GM21529 (cell line): ENCODE results near the gene CHGA.

ENCODE experiments used
- ATAC-seq: cut with Tn5 transposase; IDR thresholded peaks from one replicate; pipeline ENCODE4 v1.9.1; 2021; ENCODE audit not compliant: unreplicated experiment

CHGA gene

DNA sequence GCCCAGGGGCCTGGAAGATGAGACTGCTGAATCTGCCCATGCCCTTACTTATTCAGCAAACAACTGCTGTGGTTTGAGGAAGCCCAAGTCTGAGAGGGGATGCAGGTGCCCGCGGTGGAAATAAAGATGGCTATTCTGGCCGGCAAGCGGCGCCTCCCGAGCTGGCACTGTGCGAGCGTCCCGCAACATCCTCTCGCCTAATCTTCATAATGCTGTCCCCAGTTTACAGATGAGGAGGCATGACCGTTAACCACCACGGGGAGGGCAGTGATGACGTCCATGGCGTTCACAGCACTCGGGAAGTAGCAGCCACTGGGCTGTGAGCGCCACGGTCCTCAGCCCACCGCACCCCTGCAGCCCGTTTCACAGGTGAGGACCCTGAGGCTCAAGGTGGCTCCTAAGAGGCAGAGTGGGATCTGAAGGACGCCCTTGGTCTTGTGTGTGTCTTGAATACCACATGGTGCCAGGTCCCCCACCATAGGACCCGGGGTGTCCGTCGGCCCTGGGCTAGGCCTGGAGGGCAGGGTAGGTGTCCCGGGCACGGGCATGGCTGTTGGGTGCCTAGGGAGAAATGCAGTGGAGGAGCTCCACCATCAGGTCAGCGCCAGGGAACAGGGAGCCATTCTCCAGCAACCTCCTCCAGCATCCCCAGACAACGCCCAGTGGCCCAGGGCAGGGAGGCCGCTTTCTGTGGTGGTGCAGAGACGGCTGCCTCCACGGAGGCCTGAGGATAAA is 20.2 kb downstream of the CHGA start:
- ATAC-seq = no peak

DNA sequence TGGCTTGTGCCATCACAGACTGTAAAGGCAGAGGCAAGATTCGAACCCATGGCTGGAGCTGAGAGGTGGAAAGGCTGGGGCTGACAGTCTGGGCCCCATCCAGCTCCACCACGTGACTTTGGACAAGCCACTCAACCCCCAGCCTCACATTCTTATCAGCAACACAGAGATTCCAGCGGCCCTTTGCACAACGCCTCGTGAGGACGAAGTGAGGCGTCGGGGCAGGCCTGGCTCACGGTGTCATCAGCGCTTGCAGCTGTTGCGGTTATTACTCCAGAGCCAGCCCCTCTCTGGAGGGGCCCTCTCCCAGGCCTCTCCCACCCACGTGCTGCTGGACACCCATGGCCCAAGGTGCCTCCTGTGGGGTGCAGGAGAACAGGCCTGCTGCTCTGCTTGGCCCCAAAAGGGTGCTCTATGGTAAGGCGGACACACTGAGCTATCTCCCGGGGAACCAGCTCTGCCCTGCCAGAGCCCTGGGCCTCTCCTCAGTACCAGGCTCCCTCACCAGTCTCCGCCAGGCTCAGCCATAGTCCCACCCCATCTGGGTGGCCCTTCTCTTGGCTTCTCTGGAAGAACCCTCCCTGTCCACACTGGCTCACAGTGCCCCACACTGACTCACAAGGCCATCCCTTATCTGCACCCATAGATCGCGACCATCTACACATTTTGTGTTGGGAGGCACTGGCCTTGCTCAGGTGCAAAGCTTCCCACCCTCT is 21.1 kb downstream of the CHGA start:
- ATAC-seq = no peak

DNA sequence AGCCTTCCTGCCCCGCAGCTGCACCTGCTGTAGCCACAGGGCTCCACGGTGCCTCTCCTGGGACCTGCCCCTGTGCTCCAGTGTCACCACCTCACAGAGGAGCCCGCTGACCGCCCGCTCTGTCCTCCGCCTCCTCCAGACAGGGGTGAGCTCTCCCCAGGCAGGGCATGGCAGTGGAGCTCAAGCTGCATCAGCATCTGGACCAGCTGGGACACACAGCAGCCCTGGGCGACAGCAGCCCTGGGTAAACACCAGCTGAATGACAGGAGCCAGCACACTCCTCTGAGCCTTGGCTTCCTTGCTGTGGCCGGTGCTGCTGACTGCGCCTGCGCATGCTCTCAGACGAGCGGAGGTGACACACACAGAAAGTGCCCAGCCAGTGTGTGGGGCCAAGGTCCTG is 22.0 kb downstream of the CHGA start:
- no peak for ATAC-seq

DNA sequence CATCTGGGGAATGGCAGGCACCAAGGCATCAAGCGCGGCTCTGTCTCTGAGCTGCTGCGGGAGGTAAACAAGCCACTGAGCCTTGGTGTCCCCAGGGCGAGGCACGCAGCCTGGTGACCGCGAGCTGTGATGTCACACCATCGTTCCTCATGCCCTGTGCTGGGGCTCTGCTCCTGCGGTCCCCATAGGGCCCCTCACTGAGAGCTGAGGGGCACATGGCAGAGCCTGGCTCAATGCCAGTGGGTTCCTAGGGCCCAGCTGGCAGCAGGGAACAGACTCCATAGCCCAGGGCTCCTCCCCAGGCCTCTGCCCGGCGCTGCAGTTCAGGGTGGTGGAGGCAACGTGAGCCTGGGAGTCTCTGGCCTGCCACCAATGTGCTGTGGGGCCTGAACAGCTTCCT is 22.6 kb downstream of the CHGA start:
- ATAC-seq = no peak

DNA sequence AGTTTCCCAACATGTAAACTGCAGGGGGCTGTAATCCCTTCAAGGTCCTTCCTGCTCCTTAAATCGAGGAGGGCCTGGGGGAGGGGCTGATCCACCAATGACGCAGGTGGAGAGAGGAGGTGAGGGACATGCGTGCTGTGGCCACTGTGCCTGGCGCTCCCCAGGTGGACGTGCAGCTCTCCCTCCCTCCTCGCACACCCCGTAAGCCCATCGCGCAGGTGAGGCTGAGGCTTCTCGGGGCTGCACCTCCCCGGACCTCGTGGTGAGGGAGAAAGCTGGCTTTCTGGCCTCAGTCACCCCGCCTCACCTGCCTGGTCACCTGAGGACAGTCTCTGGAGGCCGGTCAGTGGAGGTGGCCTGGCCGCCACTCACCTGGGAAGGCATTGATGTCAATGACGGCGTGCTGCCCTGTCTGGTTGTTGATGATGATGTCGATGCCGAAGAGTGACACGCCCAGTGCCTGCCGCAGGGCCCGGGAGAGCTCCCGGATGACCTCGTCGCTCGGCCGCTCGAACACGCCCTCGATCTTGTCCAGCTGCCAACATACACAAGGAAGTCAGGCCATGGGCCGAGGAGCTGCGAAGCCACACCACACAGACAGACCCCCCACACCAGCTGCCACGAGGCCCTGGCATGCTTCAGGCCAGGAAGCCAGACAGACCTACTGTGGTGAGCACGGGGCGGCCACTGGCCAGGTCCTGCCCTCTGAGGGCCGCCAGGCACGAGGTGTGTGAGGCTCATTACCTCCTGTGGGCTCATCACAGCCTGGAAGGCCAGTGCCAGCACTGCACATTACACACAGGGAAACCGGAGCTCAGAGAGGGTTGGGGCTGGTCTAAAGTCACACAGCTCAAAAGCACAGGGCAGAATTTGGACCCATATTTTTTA is 23.3 kb downstream of the CHGA start:
- ATAC-seq = no peak

DNA sequence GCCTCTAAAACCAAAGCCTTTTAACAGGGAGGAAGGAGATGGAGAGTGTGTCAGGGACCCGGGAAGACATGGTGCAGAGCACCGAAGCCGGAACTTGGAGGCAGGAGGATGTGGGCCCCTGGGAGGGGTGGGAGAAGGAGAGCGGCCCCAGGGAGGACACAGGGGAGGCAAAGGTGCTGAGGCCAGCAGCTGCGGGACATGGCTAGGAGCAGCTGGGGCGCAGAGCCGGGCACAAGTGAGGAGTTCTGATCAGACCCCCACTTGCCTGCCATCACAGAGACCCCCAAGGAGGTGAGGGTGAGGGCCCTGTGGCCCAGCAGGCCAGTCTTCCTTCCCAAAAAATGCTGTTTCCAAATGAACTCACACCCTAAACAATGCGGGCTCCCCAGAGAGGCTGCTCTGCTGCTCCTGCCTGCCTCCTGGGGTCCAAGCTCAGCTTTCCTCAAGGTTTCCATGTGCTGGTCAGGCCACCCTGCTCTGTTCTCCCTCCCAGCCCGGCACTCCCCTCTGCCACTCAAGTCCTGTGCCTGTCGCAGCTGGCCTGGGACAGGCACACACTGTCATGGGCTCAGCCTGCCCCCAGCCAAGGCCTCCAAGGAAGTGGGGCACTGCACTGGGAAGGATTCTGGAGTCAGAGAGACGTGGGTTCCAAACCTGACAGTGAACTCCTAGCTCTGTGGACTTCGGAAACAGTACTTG is 24.0 kb downstream of the CHGA start:
- ATAC-seq = no peak

DNA sequence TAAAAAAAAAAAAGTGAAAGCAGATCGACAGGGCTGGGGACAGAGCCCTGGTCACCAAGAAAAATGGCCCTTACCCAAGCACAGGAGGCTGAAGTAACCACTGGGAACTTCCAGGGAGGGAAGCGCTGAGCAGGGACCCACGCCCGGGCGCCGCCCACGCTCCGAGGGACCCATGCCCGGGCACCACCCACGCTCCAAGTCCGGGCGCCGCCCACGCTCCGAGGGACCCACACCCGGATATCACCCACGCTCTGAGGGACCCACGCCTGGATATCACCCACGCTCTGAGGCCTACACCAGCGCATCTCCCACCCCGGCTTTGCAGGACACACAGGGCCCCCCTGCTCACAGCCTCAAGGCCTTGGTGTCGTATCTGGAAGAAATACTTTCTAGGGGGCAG is 25.7 kb downstream of the CHGA start:
- no peak for ATAC-seq

DNA sequence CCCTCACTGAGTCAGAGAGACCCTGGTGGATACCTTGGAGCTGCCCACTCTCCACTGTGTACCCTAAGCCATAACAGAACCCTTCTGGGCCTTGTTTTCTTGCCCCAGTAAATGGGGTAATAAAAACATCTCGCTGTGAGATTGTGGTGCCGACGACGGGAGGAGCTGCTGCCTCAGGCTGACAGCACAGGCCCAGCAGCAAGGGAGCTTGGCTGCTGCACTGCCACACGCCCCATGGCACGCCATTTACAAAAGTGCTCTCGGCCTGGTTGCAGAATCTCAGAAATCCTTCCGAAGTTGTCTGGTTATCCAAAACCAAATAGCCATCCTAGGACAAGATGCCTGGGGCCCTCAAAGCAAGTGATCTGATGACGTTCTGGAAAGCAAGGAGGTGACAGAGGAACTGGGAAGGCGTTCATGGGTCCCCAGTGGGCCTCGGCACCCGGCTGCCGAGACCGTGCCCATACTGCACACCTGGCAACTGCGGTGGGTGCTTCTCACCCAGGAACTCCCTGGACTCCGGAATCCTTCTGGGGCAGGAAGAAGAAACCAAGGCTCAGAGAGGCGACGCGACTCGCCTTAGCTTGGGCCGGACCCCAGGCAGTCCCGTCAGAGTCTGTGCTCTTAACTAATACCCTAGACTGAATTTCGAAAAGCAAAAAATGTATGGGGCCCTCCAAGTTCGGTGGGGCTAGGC is 26.7 kb downstream of the CHGA start:
- no peak for ATAC-seq

DNA sequence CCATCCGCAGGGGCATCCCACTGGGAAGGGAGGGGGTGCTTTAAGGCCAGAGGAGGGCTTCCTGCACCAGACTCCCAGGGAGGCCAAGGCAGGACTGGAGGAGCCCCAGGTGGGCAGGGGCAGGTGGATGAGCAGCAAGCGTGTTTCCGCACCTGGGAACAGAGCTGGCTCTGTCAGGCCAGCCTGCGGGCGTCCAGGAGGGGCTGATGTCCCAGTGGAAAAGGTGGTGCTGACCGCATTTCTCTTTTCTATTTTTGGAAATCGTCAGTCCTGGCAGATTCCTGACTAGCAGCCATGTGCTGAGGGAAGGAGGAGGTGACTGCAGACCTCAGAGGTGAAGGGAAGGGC is 27.2 kb downstream of the CHGA start:
- no peak for ATAC-seq

DNA sequence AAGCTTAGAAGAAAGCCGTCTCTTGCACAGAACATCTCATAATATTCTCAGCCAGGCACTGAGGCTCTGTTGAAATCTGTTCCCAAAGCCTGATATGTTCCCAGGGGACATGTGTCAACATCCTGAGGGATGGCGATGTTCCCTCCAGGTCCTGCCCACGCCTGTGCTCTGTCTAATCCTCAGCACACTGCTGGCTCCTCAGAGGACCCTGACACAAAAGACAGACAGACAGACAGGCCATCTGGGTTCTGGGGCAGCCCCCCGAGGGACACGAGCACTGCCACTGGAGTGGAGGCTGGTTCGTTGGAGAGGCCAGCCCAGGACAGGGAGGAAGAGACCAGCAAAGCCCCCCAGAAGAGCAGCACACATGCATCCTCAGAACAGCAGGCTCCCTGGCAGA is 27.8 kb downstream of the CHGA start:
- ATAC-seq = no peak

DNA sequence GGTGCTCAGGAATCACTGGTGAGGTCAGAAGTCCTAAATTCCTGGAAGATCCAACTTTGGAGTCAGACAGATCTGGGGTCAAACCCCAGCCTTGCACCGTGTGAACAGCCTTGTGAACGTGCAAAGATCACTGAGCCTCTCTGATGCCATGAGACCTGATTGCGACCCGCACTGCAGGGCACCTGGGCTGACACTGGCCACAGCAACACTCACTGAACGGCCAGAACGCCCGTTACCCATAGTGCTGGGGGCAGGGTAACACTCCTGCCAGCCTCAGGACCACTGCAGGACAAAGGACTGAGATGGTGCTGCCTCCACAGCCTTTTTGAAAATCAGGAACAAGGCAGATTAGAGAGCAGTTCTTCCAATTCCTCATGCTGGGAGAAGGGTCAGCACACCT is 28.3 kb downstream of the CHGA start:
- ATAC-seq = no peak

DNA sequence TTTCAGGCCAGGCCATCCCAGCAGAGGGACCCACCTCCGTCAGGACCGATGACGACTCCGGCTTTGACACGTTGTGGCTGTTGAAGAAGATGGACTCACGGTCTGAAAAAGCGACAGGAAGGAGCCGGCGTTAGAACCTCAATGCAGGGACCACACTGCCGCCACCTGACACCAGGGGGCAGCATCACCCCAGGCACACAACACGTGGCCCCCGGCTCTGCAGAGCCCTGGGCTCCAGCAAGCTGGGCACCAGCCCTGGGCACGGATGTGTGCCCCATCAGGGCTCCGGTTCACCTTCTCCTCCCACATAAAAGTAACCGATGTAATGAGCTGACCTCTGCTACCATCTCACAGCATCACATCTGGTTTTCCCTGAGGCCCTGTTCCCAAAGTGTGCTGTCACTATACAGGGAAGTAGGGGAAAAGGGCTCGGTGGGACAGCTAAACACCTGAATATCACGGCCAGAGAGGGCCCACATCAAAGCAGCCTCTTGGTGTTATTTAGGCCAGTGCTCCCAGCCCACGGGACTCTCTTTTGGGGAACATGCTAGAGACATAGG is 29.0 kb downstream of the CHGA start:
- peak; percentile 86 for ATAC-seq

DNA sequence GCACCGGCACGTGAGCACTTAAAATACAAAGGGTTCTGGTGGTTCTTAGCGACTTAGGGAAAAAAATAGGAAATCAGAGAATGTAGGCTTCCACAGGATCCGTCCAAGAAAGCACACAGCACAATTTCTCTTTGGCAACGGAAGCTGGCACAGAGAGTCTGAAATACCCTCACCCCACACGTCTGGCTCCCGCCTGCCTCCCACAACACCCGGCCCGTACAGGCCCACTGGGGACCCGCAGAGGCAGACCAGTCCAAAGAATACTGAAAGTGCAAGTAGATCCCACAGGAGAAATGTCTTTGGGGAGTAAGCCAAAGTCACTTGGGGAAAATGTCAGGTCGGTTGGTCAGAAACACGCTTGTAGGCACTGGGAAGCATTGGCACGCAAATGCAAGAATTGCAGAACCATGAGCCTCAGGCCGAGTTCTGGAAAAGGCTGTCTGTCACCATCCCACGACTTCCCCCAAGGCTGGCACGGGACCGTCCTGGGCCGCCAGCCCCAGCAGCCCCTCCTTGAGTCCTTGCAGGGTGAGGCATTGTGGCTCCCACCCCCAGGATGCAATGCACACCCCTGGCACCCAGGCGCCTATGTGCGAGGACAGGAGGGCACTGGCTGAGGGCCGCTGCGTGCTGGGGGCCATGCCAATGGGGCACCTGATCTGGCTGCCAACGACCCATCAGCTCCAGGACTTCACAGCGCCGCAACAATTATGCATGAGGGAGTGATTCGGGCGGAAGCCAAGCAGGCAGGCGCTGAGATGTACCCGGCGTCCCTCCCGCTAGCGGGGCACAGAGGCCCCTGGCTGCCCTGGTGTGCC is 29.7 kb downstream of the CHGA start:
- ATAC-seq = no peak

DNA sequence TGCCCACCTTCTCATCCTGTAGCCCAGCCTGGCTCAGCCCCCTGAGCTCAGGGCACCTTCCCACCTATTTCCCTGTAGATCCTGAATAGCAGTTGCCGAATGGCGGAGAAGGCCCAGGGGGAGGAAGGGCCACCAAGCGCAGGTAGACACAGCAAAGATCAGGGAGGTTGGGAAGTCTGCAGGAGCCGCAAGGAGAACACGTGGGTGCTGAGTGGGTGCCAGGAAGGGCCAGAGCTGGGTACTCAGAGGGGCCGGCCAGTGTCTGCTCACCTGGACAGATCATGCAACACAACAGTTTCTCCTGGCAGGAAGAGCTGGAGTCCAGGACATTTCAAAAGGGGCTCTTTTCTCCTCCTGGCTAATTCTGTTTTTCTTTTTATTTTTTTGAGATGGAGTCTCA is 30.6 kb downstream of the CHGA start:
- ATAC-seq = no peak

DNA sequence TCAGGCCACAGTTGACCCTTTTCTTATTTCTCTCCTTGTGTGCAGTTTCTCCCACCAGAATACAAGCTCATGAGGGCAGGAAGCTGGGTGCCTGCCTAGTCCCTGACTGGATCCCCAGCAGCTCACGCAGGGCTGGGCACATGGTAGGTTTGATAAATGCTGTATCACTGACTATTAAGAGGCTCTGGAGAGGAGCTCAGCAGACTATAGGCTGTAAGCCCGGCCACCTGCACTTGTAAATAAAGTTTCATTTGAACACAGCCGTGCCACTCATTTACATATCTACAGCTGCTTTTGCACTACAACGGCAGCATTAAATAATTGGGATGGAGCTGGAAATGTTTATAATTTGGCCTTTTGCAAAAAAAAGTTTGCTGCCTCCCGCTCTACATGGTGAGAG is 32.0 kb downstream of the CHGA start:
- ATAC-seq = no peak

DNA sequence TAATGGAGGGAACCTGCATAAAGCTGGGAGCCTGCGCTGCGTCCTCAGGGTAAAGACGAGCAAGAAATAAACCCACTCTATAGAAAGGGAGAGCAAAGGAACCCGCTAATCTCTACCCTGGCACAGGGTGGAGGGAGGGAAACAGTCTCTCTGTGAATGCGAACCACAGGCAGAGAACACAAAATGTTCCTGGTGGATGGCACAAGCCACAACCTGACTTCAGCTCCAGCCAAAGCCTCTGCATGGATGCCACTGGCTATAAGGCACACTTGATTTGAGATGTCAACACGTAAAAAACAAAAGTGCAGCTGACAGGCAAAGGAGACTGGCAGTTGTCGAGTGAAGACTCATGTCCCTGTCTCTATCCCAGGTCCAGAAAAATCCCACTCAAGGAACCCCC is 32.4 kb downstream of the CHGA start:
- ATAC-seq = no peak

DNA sequence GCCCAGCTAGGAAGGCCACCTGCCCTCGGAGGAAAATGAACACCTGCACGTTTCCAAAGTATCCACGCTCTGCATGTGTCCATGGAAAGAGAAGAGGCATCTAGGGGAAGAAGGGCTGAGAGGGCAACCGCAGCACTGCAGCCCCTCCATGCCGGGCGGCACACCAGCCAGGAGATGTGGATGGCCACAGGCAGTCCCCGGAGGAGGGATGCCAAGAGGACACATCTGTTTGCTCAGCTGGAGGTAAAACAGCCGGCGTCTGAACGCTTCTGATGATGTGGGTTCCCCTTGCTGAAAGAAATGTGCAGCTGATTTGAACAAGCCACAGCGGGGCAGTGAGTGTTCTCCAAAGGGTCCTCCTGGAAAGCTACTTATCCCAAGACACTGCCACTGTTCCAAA is 34.0 kb downstream of the CHGA start:
- ATAC-seq = no peak

DNA sequence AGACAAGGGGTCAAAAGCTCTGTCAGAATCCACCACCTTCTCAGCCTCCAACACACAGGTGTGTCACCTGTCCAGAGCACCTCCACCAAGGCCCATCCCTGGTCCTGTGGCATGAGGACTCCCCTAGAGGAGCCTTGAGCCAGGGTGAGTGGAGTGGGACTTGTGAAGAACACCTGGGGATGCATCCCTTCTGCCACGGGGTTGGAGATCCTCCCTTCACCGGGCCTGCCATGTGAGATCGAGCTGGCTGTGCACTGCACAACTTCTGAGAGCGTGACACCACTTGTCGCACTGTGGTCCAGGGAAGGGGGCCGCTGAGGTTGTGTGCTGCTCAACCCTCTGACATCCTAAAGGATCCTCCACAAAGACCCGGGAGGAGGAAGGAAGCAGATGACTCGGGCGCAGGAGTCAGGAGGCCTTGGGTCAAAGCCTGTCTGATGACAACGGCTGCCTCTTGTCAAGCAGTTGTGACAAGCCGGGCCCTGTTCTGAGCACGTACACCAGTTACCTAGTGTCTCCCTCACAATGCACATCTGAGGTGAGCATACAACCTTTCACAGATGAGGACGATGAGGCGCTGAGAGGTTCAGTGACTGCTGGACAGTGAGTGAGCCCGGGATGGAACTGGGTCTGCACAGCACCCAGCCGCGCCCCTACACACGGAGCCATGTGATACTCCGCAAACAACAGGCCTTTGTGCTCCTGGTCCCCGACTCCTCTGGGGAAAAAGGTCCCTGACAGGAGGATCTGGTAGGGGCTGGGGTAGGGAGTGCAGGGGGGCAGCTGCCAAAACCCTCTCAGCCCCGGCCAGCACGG is 35.6 kb downstream of the CHGA start:
- no peak for ATAC-seq

DNA sequence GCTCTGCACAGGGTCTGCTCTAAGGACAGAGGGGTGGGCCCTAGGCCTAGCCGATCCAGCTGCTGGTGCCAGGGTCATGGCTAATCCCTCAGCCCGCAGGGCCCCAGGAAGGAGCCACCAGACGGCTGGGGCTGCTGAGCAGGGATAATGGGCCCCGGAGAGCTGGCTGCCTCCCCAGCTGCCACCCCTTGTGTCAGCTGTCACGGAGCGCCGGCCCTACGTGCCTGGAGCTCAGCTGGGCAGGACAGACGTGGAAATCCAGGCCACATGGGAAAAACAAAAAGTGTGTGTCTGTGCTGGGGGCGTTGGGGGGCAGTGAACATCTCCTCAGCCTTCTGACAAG is 36.2 kb downstream of the CHGA start:
- ATAC-seq = no peak
